ENCODE measurements around the gene QRICH1.

QRICH1 gene

DNA sequence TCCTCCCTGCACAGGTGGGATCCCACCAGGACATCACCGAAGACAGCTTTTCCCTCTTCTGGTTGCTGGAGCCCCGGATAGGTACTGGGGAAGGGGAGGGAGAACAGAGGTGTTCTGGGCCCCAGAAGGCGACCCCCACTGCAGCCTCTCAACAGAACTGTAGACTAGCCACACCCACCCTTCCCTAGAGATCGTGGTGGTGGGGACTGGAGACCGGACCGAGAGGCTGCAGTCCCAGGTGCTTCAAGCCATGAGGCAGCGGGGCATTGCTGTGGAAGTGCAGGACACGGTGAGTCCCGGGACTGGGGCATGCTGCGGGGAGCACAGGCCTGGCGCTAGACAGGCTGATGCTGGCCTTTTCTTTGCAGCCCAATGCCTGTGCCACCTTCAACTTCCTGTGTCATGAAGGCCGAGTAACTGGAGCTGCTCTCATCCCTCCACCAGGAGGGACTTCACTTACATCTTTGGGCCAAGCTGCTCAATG lies 71.1 kb downstream of the QRICH1 start:
- Histone ChIP-seq H3K27me3 (ENCODE audit: control insufficient read depth, insufficient read depth, low read length) (no peaks in the 10 kb centered on the region), H3K9ac (ENCODE audit: low read depth, low read length) (peak overlapping the region; percentile 91), H3K4me1 (ENCODE audit: control insufficient read depth, insufficient read depth, low read length) (peaks cover 11% of the 10 kb centered on the region), H3K9me3 (ENCODE audit: control insufficient read depth, insufficient read depth, low read length) (no peaks in the 10 kb centered on the region), H3K36me3 (ENCODE audit: control insufficient read depth, insufficient read depth, low read length) (peaks cover 48% of the 10 kb centered on the region), H3K27ac (ENCODE audit: low read depth, low read length) (peak overlapping the region; percentile 98), H3K4me3 (ENCODE audit: low read depth, low read length) (peak overlapping the region; percentile 90)

DNA sequence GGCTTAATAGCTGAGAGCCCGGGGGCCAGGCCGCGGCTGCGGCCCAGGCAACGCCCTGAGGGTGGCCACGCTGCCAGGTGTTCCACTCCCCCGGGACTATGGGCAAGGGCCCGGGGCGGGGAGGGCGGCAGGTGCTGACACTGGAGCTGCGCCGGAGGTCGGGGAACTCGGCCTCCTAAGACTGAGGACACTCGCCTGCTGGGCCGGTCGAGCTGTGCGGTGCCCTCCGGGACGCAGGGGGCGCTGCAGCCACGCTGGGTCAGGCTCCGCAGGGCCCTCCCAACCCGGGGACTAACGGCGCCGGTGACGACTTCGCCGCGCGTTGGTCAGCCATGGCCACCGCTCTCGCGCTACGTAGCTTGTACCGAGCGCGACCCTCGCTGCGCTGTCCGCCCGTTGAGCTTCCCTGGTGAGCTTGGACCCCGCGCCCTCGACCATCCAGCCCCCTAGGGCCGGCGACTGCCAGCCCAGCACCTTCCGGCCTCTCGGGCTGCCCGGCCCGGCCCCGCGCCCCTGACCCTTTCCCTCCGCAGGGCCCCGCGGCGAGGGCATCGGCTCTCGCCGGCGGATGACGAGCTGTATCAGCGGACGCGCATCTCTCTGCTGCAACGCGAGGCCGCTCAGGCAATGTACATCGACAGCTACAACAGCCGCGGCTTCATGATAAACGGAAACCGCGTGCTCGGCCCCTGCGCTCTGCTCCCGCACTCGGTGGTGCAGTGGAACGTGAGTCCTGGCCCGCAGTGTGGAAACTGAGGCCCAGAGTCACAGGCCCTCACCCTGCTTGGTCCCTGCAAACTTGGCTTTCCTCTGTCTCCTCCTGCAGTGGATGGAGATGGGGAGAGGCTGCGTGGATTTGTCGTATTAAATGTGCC lies 71.8 kb downstream of the QRICH1 start, which contains the start of gene NDUFAF3:
Gene NDUFAF3, plus strand, starts transcription at position 309 of the 875 bp plus-strand sequence. Its CDS starts 24 bp downstream, at position 333.
- peaks cover 16% of the 10 kb centered on the region for H3K4me1 ChIP-seq (ENCODE audit: control insufficient read depth, insufficient read depth, low read length)
- H3K36me3 ChIP-seq (ENCODE audit: control insufficient read depth, insufficient read depth, low read length): peaks cover 42% of the 10 kb centered on the region
- H3K27me3 ChIP-seq (ENCODE audit: control insufficient read depth, insufficient read depth, low read length): no peaks in the 10 kb centered on the region
- peak within 1 kb of the TSS; percentile 91 for H3K9ac ChIP-seq (ENCODE audit: low read depth, low read length)
- peak within 1 kb of the TSS; percentile 90 for H3K4me3 ChIP-seq (ENCODE audit: low read depth, low read length)
- H3K9me3 ChIP-seq (ENCODE audit: control insufficient read depth, insufficient read depth, low read length): no peaks in the 10 kb centered on the region
- peak within 1 kb of the TSS; percentile 98 for H3K27ac ChIP-seq (ENCODE audit: low read depth, low read length)

DNA sequence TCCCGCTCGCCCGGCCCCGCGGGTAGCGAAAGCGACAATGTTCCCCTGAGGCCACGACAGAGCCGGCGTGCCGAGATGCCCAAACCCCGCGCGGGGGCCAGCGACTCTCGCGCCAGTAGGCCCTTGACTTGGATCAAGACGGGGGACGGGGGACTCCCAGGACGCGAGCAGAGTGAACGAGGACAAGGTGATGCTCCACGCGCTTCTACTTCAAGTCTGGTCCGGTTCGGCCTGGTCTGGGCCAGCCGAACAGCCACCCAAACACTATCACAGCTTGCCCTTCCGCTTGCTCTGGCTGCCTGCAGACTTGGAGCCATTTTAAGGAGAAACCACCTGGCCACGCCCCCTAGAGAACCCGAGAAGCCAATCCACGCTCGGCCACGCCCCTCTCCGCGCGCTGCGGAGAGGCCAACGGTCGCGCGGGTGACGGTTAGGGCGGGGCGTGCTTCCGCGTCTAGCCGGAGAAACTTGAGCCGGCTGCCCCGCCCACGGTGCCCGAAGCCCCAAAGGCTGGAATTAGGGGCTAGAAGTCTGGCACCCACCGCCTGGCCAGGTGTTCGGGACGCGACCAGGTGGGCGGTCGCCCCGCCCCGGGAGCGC lies 72.6 kb downstream of the QRICH1 start:
- Histone ChIP-seq H3K36me3 (ENCODE audit: control insufficient read depth, insufficient read depth, low read length) (peaks cover 37% of the 10 kb centered on the region), H3K27me3 (ENCODE audit: control insufficient read depth, insufficient read depth, low read length) (no peaks in the 10 kb centered on the region), H3K4me3 (ENCODE audit: low read depth, low read length) (peak overlapping the region; percentile 90), H3K27ac (ENCODE audit: low read depth, low read length) (peak overlapping the region; percentile 98), H3K9me3 (ENCODE audit: control insufficient read depth, insufficient read depth, low read length) (no peaks in the 10 kb centered on the region), H3K4me1 (ENCODE audit: control insufficient read depth, insufficient read depth, low read length) (peaks cover 17% of the 10 kb centered on the region), H3K9ac (ENCODE audit: low read depth, low read length) (peak overlapping the region; percentile 91)

DNA sequence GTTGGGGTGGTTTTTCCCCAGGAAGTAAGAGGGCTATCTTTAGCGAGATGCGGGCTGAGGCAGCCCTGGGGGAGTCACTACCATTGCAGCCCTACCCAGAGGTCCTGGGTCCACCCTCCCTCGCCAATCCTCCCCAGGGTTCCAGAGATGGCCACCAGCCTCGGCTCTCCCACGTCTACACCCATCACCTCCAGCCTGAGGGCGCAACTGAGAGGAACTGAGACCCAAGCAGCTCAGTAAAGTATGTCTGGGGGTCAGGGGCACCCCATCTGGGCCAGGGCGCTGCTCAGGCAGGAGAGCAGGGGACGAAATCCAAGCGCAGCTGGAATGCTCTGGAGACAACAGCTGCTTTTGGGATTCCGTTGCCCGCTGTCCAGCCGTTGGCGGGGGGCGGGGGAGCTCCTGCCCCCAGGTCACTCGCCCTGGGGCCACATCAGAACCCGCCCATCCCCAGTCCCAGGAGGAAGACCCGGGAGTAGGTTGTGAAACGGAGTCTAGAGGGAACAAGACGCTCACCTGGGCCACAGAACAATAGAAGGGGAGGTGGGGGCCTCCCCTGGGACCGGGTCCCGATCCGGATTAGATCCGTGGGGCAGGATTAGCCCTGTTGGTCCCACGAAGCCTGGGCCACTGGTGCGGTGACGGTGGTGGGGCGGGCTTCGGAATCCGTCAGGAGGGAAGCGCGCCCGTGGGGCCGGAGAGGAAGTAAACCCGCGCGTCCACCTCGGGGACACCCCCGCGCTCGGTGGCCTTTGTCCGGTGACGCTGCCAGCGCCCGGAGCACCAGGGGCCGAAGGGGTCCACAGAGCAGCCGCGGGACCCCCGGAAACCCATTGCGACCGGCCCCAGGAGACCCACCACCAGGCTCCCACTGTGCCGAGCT lies 73.3 kb downstream of the QRICH1 start:
- H3K9me3 ChIP-seq (ENCODE audit: control insufficient read depth, insufficient read depth, low read length): no peaks in the 10 kb centered on the region
- H3K9ac ChIP-seq (ENCODE audit: low read depth, low read length): peak overlapping the region; percentile 91
- peaks cover 37% of the 10 kb centered on the region for H3K36me3 ChIP-seq (ENCODE audit: control insufficient read depth, insufficient read depth, low read length)
- peak overlapping the region; percentile 90 for H3K4me3 ChIP-seq (ENCODE audit: low read depth, low read length)
- H3K27me3 ChIP-seq (ENCODE audit: control insufficient read depth, insufficient read depth, low read length): no peaks in the 10 kb centered on the region
- peaks cover 17% of the 10 kb centered on the region for H3K4me1 ChIP-seq (ENCODE audit: control insufficient read depth, insufficient read depth, low read length)
- peak overlapping the region; percentile 98 for H3K27ac ChIP-seq (ENCODE audit: low read depth, low read length)

DNA sequence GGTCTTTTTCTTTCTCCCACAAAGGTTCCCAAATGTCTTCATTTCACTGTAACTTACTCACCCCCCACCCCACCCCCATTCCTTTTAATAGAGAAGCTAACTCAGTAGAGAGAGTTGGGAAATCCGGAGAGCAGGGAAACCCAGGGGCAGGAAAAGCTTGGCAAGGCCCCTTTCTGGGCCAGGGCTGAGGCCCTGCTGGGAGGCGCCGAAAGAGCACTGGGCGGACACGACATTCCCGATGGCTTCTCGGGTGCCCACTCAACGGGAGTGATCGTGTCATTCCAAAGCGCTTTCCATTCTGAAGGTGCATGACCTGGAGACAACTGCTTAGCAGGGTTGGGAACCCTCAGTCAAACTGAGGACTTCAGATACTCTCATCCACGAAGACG lies 73.9 kb downstream of the QRICH1 start:
- H3K27ac ChIP-seq (ENCODE audit: low read depth, low read length): peak overlapping the region; percentile 98
- H3K9ac ChIP-seq (ENCODE audit: low read depth, low read length): no peak overlapping the region
- H3K4me3 ChIP-seq (ENCODE audit: low read depth, low read length): peak overlapping the region; percentile 90
- peaks cover 37% of the 10 kb centered on the region for H3K36me3 ChIP-seq (ENCODE audit: control insufficient read depth, insufficient read depth, low read length)
- no peaks in the 10 kb centered on the region for H3K9me3 ChIP-seq (ENCODE audit: control insufficient read depth, insufficient read depth, low read length)
- no peaks in the 10 kb centered on the region for H3K27me3 ChIP-seq (ENCODE audit: control insufficient read depth, insufficient read depth, low read length)
- H3K4me1 ChIP-seq (ENCODE audit: control insufficient read depth, insufficient read depth, low read length): peaks cover 17% of the 10 kb centered on the region

DNA sequence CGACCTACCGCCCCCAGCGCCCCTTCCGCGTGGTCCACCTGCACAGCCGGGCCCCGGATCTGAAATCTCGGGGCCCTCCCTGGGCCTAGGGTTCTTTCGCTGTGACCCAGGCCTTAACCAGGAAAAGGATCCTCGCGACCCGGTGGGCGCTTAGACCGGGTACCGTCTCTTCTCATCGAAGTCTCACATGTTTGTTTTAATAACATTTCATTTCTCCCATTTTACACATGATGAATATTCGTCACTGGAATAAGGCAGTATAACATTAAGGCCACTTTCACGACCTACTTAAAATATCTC lies 75.2 kb downstream of the QRICH1 start:
- Histone ChIP-seq H3K4me1 (ENCODE audit: control insufficient read depth, insufficient read depth, low read length) (peaks cover 17% of the 10 kb centered on the region), H3K27ac (ENCODE audit: low read depth, low read length) (peak overlapping the region; percentile 77), H3K36me3 (ENCODE audit: control insufficient read depth, insufficient read depth, low read length) (peaks cover 37% of the 10 kb centered on the region), H3K9me3 (ENCODE audit: control insufficient read depth, insufficient read depth, low read length) (no peaks in the 10 kb centered on the region), H3K27me3 (ENCODE audit: control insufficient read depth, insufficient read depth, low read length) (no peaks in the 10 kb centered on the region), H3K9ac (ENCODE audit: low read depth, low read length) (peak overlapping the region; percentile 48), H3K4me3 (ENCODE audit: low read depth, low read length) (peak overlapping the region; percentile 82)

DNA sequence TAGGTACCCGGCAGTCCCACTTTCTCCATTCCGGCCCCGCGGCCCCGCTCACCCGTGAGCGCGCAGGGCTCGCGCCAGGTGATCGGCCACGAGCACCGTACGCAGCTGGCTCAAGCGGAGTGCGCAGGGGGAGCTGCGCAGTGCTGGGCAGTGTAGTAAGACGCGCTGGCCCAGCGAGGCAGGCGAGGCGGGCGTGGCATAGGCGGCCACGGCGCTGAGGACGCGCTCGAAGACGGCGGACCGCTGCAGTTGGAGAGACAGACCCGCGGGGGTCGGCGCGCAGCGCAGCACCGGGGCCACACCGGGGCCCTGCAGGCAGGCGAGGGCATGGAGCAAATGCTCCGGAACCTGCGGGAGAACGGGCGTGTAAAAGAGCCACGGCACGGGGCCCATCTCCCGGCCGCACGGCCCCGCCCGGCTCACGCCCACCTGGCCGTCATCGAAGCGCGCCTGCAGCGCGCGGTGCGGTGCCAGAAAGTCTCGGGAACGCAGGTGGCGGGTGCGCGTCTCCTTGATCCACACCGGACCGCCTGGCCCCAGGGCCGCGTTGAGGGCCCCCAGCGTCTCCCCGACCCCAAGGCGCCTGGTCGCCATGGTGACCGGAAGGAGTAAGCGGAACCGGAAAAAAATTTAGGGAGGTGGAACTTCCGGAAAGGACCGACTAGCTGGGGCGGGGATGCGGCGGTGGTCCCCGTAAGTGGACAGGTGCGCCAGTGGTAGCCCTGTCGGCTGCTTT lies 75.7 kb downstream of the QRICH1 start, which contains the start of gene DALRD3:
Gene DALRD3, minus strand, starts transcription at position 610 of the 736 bp plus-strand sequence. Its CDS starts 16 bp downstream, at position 594.
- no peaks in the 10 kb centered on the region for H3K9me3 ChIP-seq (ENCODE audit: control insufficient read depth, insufficient read depth, low read length)
- H3K27ac ChIP-seq (ENCODE audit: low read depth, low read length): peak within 1 kb of the TSS; percentile 77
- H3K36me3 ChIP-seq (ENCODE audit: control insufficient read depth, insufficient read depth, low read length): peaks cover 39% of the 10 kb centered on the region
- no peaks in the 10 kb centered on the region for H3K27me3 ChIP-seq (ENCODE audit: control insufficient read depth, insufficient read depth, low read length)
- peaks cover 17% of the 10 kb centered on the region for H3K4me1 ChIP-seq (ENCODE audit: control insufficient read depth, insufficient read depth, low read length)
- H3K9ac ChIP-seq (ENCODE audit: low read depth, low read length): peak within 1 kb of the TSS; percentile 48
- peak within 1 kb of the TSS; percentile 82 for H3K4me3 ChIP-seq (ENCODE audit: low read depth, low read length)

DNA sequence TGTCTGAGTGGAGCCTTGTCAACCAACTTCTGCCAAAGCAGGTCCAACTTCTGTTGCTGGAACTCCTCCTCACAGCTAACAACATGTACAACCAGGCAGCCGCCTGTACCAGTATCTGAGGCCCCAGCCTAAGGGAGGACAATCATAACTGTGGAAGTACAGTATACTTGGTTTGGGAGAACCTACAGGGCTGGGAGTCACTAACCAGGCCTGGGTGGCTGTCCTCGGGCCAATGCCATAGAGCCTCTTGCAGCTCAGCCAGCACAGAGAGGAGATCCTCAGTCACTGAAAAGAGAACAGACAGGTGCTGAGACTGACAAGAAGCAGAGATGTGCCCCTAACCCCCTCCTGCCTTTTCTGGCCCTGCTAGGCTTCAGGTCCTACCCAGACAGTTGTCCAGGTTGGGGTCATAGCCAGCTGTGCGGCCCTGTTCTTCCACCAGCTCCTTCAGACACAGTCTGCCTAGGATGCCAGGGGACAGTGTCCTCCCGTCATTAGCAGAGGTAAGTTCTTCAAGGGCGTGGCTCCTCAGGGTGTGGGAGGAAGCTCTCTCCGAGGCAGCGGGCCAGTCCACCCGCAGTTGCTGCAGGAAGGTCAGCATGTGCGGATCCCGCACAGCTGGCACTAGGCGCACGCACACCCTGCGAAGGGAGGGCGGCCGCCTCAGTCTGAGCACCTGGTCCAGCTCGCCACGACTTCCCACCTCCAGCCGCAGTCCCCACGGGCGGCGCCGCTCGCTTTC lies 76.5 kb downstream of the QRICH1 start:
- H3K36me3 ChIP-seq (ENCODE audit: control insufficient read depth, insufficient read depth, low read length): peaks cover 42% of the 10 kb centered on the region
- peak overlapping the region; percentile 82 for H3K4me3 ChIP-seq (ENCODE audit: low read depth, low read length)
- H3K27ac ChIP-seq (ENCODE audit: low read depth, low read length): peak overlapping the region; percentile 77
- no peaks in the 10 kb centered on the region for H3K27me3 ChIP-seq (ENCODE audit: control insufficient read depth, insufficient read depth, low read length)
- H3K4me1 ChIP-seq (ENCODE audit: control insufficient read depth, insufficient read depth, low read length): peaks cover 12% of the 10 kb centered on the region
- H3K9ac ChIP-seq (ENCODE audit: low read depth, low read length): peak overlapping the region; percentile 48; the same call in 1 of the 2 replicates
- no peaks in the 10 kb centered on the region for H3K9me3 ChIP-seq (ENCODE audit: control insufficient read depth, insufficient read depth, low read length)

DNA sequence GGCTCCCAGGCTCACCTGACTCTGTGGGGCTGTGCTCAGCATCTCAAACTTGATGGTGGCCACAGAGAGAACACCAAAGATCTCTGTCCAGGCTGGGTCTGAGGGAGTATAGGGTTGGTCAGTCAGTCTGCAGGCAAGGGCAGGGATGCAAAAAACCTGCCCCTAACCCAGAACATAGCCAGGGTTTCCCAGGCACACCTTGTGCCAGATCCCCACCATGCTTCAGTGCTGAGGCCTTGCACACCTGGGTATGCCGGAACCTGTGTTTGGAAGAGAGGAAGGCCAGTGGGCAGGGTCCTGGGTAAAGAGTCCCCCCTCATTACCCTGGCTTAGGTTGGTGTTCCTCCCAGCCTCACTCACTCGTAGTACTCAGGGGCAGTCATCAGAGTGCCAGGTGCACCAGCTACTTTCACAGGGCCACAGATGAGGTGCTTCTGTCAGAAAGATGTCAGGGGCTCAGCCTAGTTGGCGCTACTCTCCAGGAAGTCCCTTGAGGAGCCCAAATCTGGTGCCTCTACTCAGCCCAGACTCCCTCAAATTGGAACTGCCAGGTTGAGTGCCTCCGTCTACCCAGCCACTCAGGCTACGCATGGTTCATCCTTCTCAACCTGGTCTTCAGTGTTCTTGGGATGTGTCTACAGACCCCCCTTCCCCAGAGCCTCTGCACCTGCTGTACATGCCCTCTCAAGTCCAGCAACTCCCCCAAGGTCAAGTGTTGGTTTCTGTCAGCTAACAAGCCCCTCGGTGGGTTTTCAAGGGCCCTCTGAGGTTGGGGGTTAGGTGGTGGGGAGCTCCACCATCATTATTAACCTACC lies 77.2 kb downstream of the QRICH1 start:
- Histone ChIP-seq H3K9me3 (ENCODE audit: control insufficient read depth, insufficient read depth, low read length) (no peaks in the 10 kb centered on the region), H3K36me3 (ENCODE audit: control insufficient read depth, insufficient read depth, low read length) (peaks cover 50% of the 10 kb centered on the region), H3K4me3 (ENCODE audit: low read depth, low read length) (no peak overlapping the region), H3K4me1 (ENCODE audit: control insufficient read depth, insufficient read depth, low read length) (peaks cover 12% of the 10 kb centered on the region), H3K27ac (ENCODE audit: low read depth, low read length) (no peak overlapping the region), H3K9ac (ENCODE audit: low read depth, low read length) (no peak overlapping the region), H3K27me3 (ENCODE audit: control insufficient read depth, insufficient read depth, low read length) (no peaks in the 10 kb centered on the region)

Data from HUES48 (cell line).